HCT116 (cell line): ENCODE data around the gene B4GALNT3. TPM values are rescaled to one million over a fixed set of nuclear protein-coding genes. Genes with fewer than 3 reads are reported as not detected.

Source experiments
- ATAC-seq: fragments of 200-7000 bp; cut with Tn5 transposase; 2 replicates; pipeline ENCODE4 v1.9.1; 2020; ENCODE audit warnings: mild to moderate bottlenecking, moderate library complexity
- BruUV-seq: library from RNA; stranded (reverse); fragments of 400-500 nt; replicated peaks from 2 replicates; lab custom pipeline; 2021; lab: Mats Ljungman, UMichigan
- CTCF ChIA-PET: fragments of 300-600 bp; sonication (Branson Sonifier 250); formaldehyde crosslinking; loops from one replicate; lab custom pipeline; 2021; ENCODE audit warnings: antibody characterized with exemption; lab: Charles Lee
- POLR2A ChIA-PET: fragments of 300-600, 350-600 bp; sonication (Branson Sonifier 250); formaldehyde crosslinking; loops from one replicate; lab custom pipeline; 2021; ENCODE audit warnings: antibody characterized with exemption; lab: Charles Lee
- RAD21 ChIA-PET, 2 experiments: fragments of 300-600 bp; sonication (Branson Sonifier 250); formaldehyde crosslinking; loops; one replicate each; lab custom pipeline; 2023; ENCODE audit warnings: low total read pairs in 2 of 2; ENCODE audit not compliant: uncharacterized antibody in 2 of 2, unreplicated experiment in 2 of 2, low non-redundant PET in 1 of 2; lab: Charles Lee
- DNase-seq: peaks from one replicate; pipeline ENCODE4 v3.0.0-alpha.2; 2010; ENCODE audit warnings: low read depth, low spot score
- H2AFZ ChIP-seq: fragments of 200-600 bp; shearing (Covaris generic), sonication (generic); 2 replicates; pipeline ENCODE4 v1.6.1; 2017; ENCODE audit warnings: low read depth, mixed run types, mixed read lengths, antibody characterized with exemption, low read length; ENCODE audit not compliant: poor library complexity, severe bottlenecking
- H3K27ac ChIP-seq: 2 replicates; pipeline ENCODE4 v1.5.1; 2012; ENCODE audit warnings: low read depth, low read length
- H3K27me3 ChIP-seq: fragments of 200-600 bp; sonication (generic); 2 replicates; pipeline ENCODE4 v1.6.1; 2016; ENCODE audit warnings: mixed run types, low read length, mixed read lengths; ENCODE audit not compliant: insufficient read depth
- H3K36me3 ChIP-seq, 2 experiments: fragments of 200-500 bp in 1 of 2; fragments of 200-600 bp in 1 of 2; sonication (Bioruptor generic) in 1 of 2; sonication (generic) in 1 of 2; 2 replicates each; pipeline versions ENCODE4 v1.5.1 to v1.6.1; 2014 to 2016; ENCODE audit warnings: low read length in 2 of 2, inconsistent platforms in 1 of 2, mixed read lengths in 1 of 2, mixed run types in 1 of 2; ENCODE audit not compliant: insufficient read depth in 2 of 2, control insufficient read depth in 1 of 2
- H3K4me1 ChIP-seq, 2 experiments: fragments of 200-600 bp in 1 of 2; sonication (generic) in 1 of 2; 2 replicates each; pipeline versions ENCODE4 v1.5.1 to v1.6.1; 2012 to 2017; ENCODE audit warnings: low read length in 2 of 2, inconsistent platforms in 1 of 2, mild to moderate bottlenecking in 1 of 2, mixed read lengths in 1 of 2, mixed run types in 1 of 2, moderate library complexity in 1 of 2; ENCODE audit not compliant: insufficient read depth in 2 of 2, control insufficient read depth in 1 of 2
- H3K4me2 ChIP-seq: fragments of 200-600 bp; sonication (generic); 2 replicates; pipeline ENCODE4 v1.6.1; 2017; ENCODE audit warnings: mixed run types, low read length, mixed read lengths
- H3K4me3 ChIP-seq, 2 experiments: fragments of 200-600 bp in 1 of 2; sonication (generic) in 1 of 2; replicated peaks in 1 of 2; 2 replicates each; pipeline ENCODE4 v1.5.1; 2011 to 2016; ENCODE audit warnings: low read length in 2 of 2, control low read depth in 1 of 2, low read depth in 1 of 2, mild to moderate bottlenecking in 1 of 2, mixed read lengths in 1 of 2, mixed run types in 1 of 2
- H3K79me2 ChIP-seq: fragments of 200-600 bp; sonication (generic); 2 replicates; pipeline ENCODE4 v1.6.1; 2017; ENCODE audit warnings: mild to moderate bottlenecking, mixed run types, low read length, moderate library complexity, mixed read lengths; ENCODE audit not compliant: insufficient read depth
- H3K9ac ChIP-seq: fragments of 200-600 bp; sonication (generic); 2 replicates; pipeline ENCODE4 v1.6.1; 2016; ENCODE audit warnings: low read length, mixed read lengths
- H3K9me2 ChIP-seq: fragments of 200-600 bp; sonication (generic), shearing (Covaris generic); 2 replicates; pipeline ENCODE4 v1.6.1; 2017; ENCODE audit warnings: mixed run types, mild to moderate bottlenecking, moderate library complexity; ENCODE audit not compliant: insufficient read depth
- H3K9me3 ChIP-seq, 2 experiments: fragments of 200-500 bp in 1 of 2; fragments of 200-600 bp in 1 of 2; sonication (Bioruptor generic) in 1 of 2; sonication (generic) in 1 of 2; 2 replicates each; pipeline ENCODE4 v1.6.1; 2014 to 2017; ENCODE audit warnings: low read length in 2 of 2, mixed read lengths in 2 of 2, inconsistent platforms in 1 of 2, low read depth in 1 of 2, mild to moderate bottlenecking in 1 of 2, mixed run types in 1 of 2, moderate library complexity in 1 of 2; ENCODE audit not compliant: control insufficient read depth in 1 of 2, insufficient read depth in 1 of 2
- H4K20me1 ChIP-seq: fragments of 200-600 bp; sonication (generic), shearing (Covaris generic); 2 replicates; pipeline ENCODE4 v1.6.1; 2017; ENCODE audit warnings: mixed run types, mild to moderate bottlenecking, moderate library complexity; ENCODE audit not compliant: insufficient read depth
- EGR1 ChIP-seq: IDR thresholded peaks from 2 replicates; pipeline ENCODE4 v1.6.1; 2012; ENCODE audit warnings: low read depth
- JUND ChIP-seq: IDR thresholded peaks from 2 replicates; pipeline ENCODE4 v1.6.1; 2012
- POLR2AphosphoS5 ChIP-seq: IDR thresholded peaks from 2 replicates; pipeline ENCODE4 v1.6.1; 2011; ENCODE audit warnings: mild to moderate bottlenecking, low read depth, low read length, moderate library complexity
- REST ChIP-seq: IDR thresholded peaks from 2 replicates; pipeline ENCODE4 v1.6.1; 2012; ENCODE audit warnings: low read depth
- SIN3A ChIP-seq: IDR thresholded peaks from 2 replicates; pipeline ENCODE4 v1.6.1; 2012; ENCODE audit warnings: low read depth
- SRF ChIP-seq: IDR thresholded peaks from 2 replicates; pipeline ENCODE4 v1.6.1; 2012; ENCODE audit warnings: low read depth
- YY1 ChIP-seq: IDR thresholded peaks from 2 replicates; pipeline ENCODE4 v1.6.1; 2011; ENCODE audit warnings: low read length, low read depth, moderate library complexity, mild to moderate bottlenecking; ENCODE audit not compliant: insufficient replicate concordance; ENCODE audit errors: extremely low read depth
- ZFX ChIP-seq: fragments of 450-650 bp; IDR thresholded peaks from 2 replicates; pipeline ENCODE4 v1.6.1; 2017
- ZNF274 ChIP-seq: fragments of 200-500 bp; sonication (Bioruptor generic); IDR thresholded peaks from 2 replicates; pipeline ENCODE4 v1.6.1; 2014; ENCODE audit warnings: mild to moderate bottlenecking, low read depth, low read length, inconsistent platforms
- intact Hi-C: fragments of 100-400 bp; cut with micrococcal nuclease; formaldehyde crosslinking; loops from 2 replicates; pipeline ENCODE4 v1.10.0; 2022
- total RNA-seq: library from RNA; stranded (reverse); gene quantifications from one replicate; pipeline ENCODE4 v1.2.1, GENCODE V29; 2021; ENCODE audit not compliant: unreplicated experiment
- TF ChIP-seq, protein P1 (sequence below): IDR thresholded peaks from 2 replicates; pipeline ENCODE4 v1.6.1; 2011; ENCODE audit warnings: mild to moderate bottlenecking, low read length, moderate library complexity; ENCODE audit not compliant: insufficient replicate concordance; ENCODE audit errors: extremely low read depth
- TF ChIP-seq, protein P2 (sequence below), 3 experiments: fragments of 200-600 bp in 1 of 3; sonication (generic) in 1 of 3; IDR thresholded peaks in 2 of 3; conservative IDR thresholded peaks in 1 of 3; 2 replicates each; pipeline ENCODE4 v1.5.1; 2012 to 2017; ENCODE audit warnings: low read depth in 2 of 3, low read length in 2 of 3, antibody characterized with exemption in 1 of 3, borderline replicate concordance in 1 of 3, control low read depth in 1 of 3, mild to moderate bottlenecking in 1 of 3, mixed read lengths in 1 of 3, mixed run types in 1 of 3, moderate library complexity in 1 of 3; ENCODE audit not compliant: insufficient read depth in 1 of 3

Gene B4GALNT3
- total RNA-seq, 1 experiment from 2014 or later, result 18.2 TPM

GRCh38 chr12:608413-608812 lies 148.7 kb downstream of the B4GALNT3 start:
- POLR2A ChIA-PET, result no interaction called here
- Histone ChIP-seq H3K27me3 (no peaks in the 10 kb centered on the region), H3K36me3 (no peaks in the 10 kb centered on the region), H3K4me3 (no peak overlapping the region), H3K9me3 (no peaks in the 10 kb centered on the region), H3K9me2 (no peaks in the 10 kb centered on the region), H3K4me2 (no peak overlapping the region), H2AFZ (no peak overlapping the region), H3K27ac (no peak overlapping the region), H3K4me1 (peaks cover 0 to 8% of the 10 kb centered on the region in 2 experiments; a peak in 2 of 4 replicates), H4K20me1 (no peaks in the 10 kb centered on the region), H3K9ac (no peak overlapping the region), H3K79me2 (no peaks in the 10 kb centered on the region)
- BruUV-seq, result no TSS peak
- CTCF ChIA-PET, result no interaction called here
- ATAC-seq (no peak), DNase-seq (no peak)
- TF ChIP-seq POLR2AphosphoS5, result no peak
- no peak for TF ChIP-seq ZNF274
- no peak for TF ChIP-seq REST
- TF ChIP-seq YY1, result no peak
- no peak for TF ChIP-seq JUND
- TF ChIP-seq, protein P1, sequence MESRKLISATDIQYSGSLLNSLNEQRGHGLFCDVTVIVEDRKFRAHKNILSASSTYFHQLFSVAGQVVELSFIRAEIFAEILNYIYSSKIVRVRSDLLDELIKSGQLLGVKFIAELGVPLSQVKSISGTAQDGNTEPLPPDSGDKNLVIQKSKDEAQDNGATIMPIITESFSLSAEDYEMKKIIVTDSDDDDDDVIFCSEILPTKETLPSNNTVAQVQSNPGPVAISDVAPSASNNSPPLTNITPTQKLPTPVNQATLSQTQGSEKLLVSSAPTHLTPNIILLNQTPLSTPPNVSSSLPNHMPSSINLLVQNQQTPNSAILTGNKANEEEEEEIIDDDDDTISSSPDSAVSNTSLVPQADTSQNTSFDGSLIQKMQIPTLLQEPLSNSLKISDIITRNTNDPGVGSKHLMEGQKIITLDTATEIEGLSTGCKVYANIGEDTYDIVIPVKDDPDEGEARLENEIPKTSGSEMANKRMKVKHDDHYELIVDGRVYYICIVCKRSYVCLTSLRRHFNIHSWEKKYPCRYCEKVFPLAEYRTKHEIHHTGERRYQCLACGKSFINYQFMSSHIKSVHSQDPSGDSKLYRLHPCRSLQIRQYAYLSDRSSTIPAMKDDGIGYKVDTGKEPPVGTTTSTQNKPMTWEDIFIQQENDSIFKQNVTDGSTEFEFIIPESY, result no peak
- no peak for TF ChIP-seq SRF
- no peak for TF ChIP-seq EGR1
- no peak for TF ChIP-seq ZFX
- no peak for TF ChIP-seq SIN3A
- TF ChIP-seq, protein P2, sequence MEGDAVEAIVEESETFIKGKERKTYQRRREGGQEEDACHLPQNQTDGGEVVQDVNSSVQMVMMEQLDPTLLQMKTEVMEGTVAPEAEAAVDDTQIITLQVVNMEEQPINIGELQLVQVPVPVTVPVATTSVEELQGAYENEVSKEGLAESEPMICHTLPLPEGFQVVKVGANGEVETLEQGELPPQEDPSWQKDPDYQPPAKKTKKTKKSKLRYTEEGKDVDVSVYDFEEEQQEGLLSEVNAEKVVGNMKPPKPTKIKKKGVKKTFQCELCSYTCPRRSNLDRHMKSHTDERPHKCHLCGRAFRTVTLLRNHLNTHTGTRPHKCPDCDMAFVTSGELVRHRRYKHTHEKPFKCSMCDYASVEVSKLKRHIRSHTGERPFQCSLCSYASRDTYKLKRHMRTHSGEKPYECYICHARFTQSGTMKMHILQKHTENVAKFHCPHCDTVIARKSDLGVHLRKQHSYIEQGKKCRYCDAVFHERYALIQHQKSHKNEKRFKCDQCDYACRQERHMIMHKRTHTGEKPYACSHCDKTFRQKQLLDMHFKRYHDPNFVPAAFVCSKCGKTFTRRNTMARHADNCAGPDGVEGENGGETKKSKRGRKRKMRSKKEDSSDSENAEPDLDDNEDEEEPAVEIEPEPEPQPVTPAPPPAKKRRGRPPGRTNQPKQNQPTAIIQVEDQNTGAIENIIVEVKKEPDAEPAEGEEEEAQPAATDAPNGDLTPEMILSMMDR (IDR thresholded peaks at IDR 0.05 in 2 of 3, conservative IDR thresholded peaks at IDR 0.05 in 1 of 3; ENCODE audit: borderline replicate concordance in 1 of 3, insufficient read depth in 1 of 3, low read depth in 2 of 3, low read length in 2 of 3), result no peak
- intact Hi-C loops, result no loop called here
- RAD21 ChIA-PET, result no interaction called here
